ENCODE data around the gene RSU1. TPM values are rescaled to one million over a fixed set of nuclear protein-coding genes. Genes with fewer than 3 reads are reported as not detected.

The RSU1 gene
- total and polyA plus RNA-seq, 2 of the 13 experiments (the other 11 are each of a cell fraction or from before 2014, with no cell fraction given), result 32.3 to 35.1 TPM

- TF ChIP-seq ZNF318 (CRISPR knock-in tag; IDR thresholded peaks at IDR 0.05) (no peak), ZNF121 (CRISPR knock-in tag; IDR thresholded peaks at IDR 0.05) (peak; percentile 71; the same call in 1 of the 2 replicates)
Measured at GRCh38 chr10:16814012-16814411, 3.2 kb downstream of the RSU1 start (continued).

- intact Hi-C loops (cut with micrococcal nuclease; ENCODE audit: unreplicated experiment) (loop anchor here (10.0 kb wide), 1 partner anchor 938 kb away; no protein-coding TSS in a partner anchor), in situ Hi-C loops (cut with HindIII; ENCODE audit: extremely low pct_ligation_motif_present, low pct_unique_long_range_greater_than_20kb) (no loop called here)
- POLR2A ChIA-PET, result no interaction called here
- no peak overlapping the region for H3K4me3 ChIP-seq (replicated peaks in 1 of 3; ENCODE audit: insufficient read depth in 1 of 3, low read depth in 2 of 3, low read length in 3 of 3)
- H4K20me1 ChIP-seq (ENCODE audit: insufficient read depth, low read length), result no peaks in the 10 kb centered on the region
- BruUV-seq (replicated peaks), result no TSS peak
- no peak overlapping the region for H3K4me2 ChIP-seq (ENCODE audit: low read depth, low read length)
- H3K9ac ChIP-seq (ENCODE audit: insufficient read depth, low read depth, low read length), result no peak overlapping the region
- 97% methylated on average over 4 of the region's 4 CpGs for WGBS (ENCODE audit: low lambda C conversion rate)
- H3K27me3 ChIP-seq (ENCODE audit: control insufficient read depth in 1 of 2, insufficient read depth in 2 of 2, low read length in 2 of 2), result no peaks in the 10 kb centered on the region; a peak in 1 of 5 replicates
- CTCF ChIA-PET (ENCODE audit: low intra/inter-chr PET ratio, low total read pairs), result no interaction called here
- H3K27ac ChIP-seq (ENCODE audit: extremely low read length, insufficient read depth, low read length), result no peak overlapping the region
- H2AFZ ChIP-seq (ENCODE audit: low read length), result no peak overlapping the region
- no peak for TF ChIP-seq ZNF333 (CRISPR knock-in tag; IDR thresholded peaks at IDR 0.05; ENCODE audit: borderline replicate concordance)
- no peak for TF ChIP-seq ZNF446 (CRISPR knock-in tag; IDR thresholded peaks at IDR 0.05)
- no peak for TF ChIP-seq GTF2F1 (IDR thresholded peaks at IDR 0.05; ENCODE audit: low read length)
- no peak for TF ChIP-seq FOXO1 (CRISPR knock-in tag; IDR thresholded peaks at IDR 0.05)
- no peak for TF ChIP-seq GPN1 (CRISPR knock-in tag; IDR thresholded peaks at IDR 0.05; ENCODE audit: borderline replicate concordance)
- no peak for TF ChIP-seq IKZF1 (IDR thresholded peaks at IDR 0.05)
- TF ChIP-seq ZNF878 (CRISPR knock-in tag; IDR thresholded peaks at IDR 0.05), result no peak
- TF ChIP-seq SAFB2 (CRISPR knock-in tag; IDR thresholded peaks at IDR 0.05; ENCODE audit: borderline replicate concordance, low read depth), result no peak
- no peak for TF ChIP-seq CEBPG (CRISPR knock-in tag; IDR thresholded peaks at IDR 0.05)
- TF ChIP-seq REL (CRISPR knock-in tag; conservative IDR thresholded peaks at IDR 0.05), result no peak
- TF ChIP-seq SIX4 (CRISPR knock-in tag; IDR thresholded peaks at IDR 0.05), result no peak
- TF ChIP-seq ZNF317 (CRISPR knock-in tag; IDR thresholded peaks at IDR 0.05), result no peak
- FAIRE-seq (no peak), ATAC-seq (no peak), DNase-seq (ENCODE audit: low spot score) (no peak)
- H3K9me3 ChIP-seq (ENCODE audit: low read length), result no peaks in the 10 kb centered on the region
- peaks cover 18% of the 10 kb centered on the region for H3K4me1 ChIP-seq (ENCODE audit: insufficient read depth, low read length)
- H3K36me3 ChIP-seq (replicated peaks in 1 of 2; ENCODE audit: control insufficient read depth in 1 of 2, insufficient read depth in 2 of 2, low read length in 2 of 2), result no peaks in the 10 kb centered on the region
- peaks cover 10% of the 10 kb centered on the region for H3K79me2 ChIP-seq (ENCODE audit: insufficient read depth, low read length)
Measured at GRCh38 chr10:16812676-16813075, 4.5 kb downstream of the RSU1 start.

Measured in HepG2 (cell line).